ENCODE measurements around the gene CYBB.

Gene CYBB

GRCh38 chrX:37786624-37787422, 7.0 kb downstream of the CYBB start:
- no peak for DNase-seq (ENCODE audit: low read depth)

GRCh38 chrX:37787423-37787869, 7.6 kb downstream of the CYBB start:
- DNase-seq (ENCODE audit: low read depth) = no peak

GRCh38 chrX:37796310-37796709, 16.5 kb downstream of the CYBB start:
- DNase-seq (ENCODE audit: low read depth) = no peak

GRCh38 chrX:37796805-37797204, 16.9 kb downstream of the CYBB start:
- DNase-seq (ENCODE audit: low read depth) = no peak

GRCh38 chrX:37799936-37800335, 20.1 kb downstream of the CYBB start:
- DNase-seq (ENCODE audit: low read depth) = no peak

GRCh38 chrX:37800717-37801116, 20.9 kb downstream of the CYBB start:
- no peak for DNase-seq (ENCODE audit: low read depth)

GRCh38 chrX:37802028-37802427, 22.2 kb downstream of the CYBB start:
- no peak for DNase-seq (ENCODE audit: low read depth)

GRCh38 chrX:37803057-37803456, 23.2 kb downstream of the CYBB start:
- DNase-seq (ENCODE audit: low read depth) = no peak

GRCh38 chrX:37809970-37810369, 30.1 kb downstream of the CYBB start:
- no peak for DNase-seq (ENCODE audit: low read depth)

- no peak for DNase-seq (ENCODE audit: low read depth)
Measured at GRCh38 chrX:37812110-37812509, 32.3 kb downstream of the CYBB start.

- no peak for DNase-seq (ENCODE audit: low read depth)
Measured at GRCh38 chrX:37813570-37813969, 33.7 kb downstream of the CYBB start.

GRCh38 chrX:37815366-37815765, 35.5 kb downstream of the CYBB start:
- DNase-seq (ENCODE audit: low read depth) = no peak

- no peak for DNase-seq (ENCODE audit: low read depth)
Measured at GRCh38 chrX:37816766-37817165, 36.9 kb downstream of the CYBB start.

GRCh38 chrX:37817176-37817575, 37.3 kb downstream of the CYBB start:
- no peak for DNase-seq (ENCODE audit: low read depth)

GRCh38 chrX:37817579-37817978, 37.7 kb downstream of the CYBB start:
- DNase-seq (ENCODE audit: low read depth) = no peak

- DNase-seq (ENCODE audit: low read depth) = no peak
Measured at GRCh38 chrX:37818031-37818430, 38.2 kb downstream of the CYBB start.

GRCh38 chrX:37820646-37821045, 40.8 kb downstream of the CYBB start:
- DNase-seq (ENCODE audit: low read depth) = no peak

- no peak for DNase-seq (ENCODE audit: low read depth)
Measured at GRCh38 chrX:37824491-37825214, 44.8 kb downstream of the CYBB start.

GRCh38 chrX:37825215-37825842, 45.5 kb downstream of the CYBB start:
- peak; percentile 13 for DNase-seq (ENCODE audit: low read depth)

GRCh38 chrX:37829721-37830120, 49.9 kb downstream of the CYBB start:
- no peak for DNase-seq (ENCODE audit: low read depth)

GRCh38 chrX:37830371-37830770, 50.5 kb downstream of the CYBB start:
- DNase-seq (ENCODE audit: low read depth) = no peak

GRCh38 chrX:37834937-37835336, 55.1 kb downstream of the CYBB start:
- DNase-seq (ENCODE audit: low read depth) = no peak

- no peak for DNase-seq (ENCODE audit: low read depth)
Measured at GRCh38 chrX:37840931-37841330, 61.1 kb downstream of the CYBB start.

Data from T-helper 22 cell (primary cell).